Mesothelial cell of epicardium (in vitro differentiated cells): ENCODE measurements around the gene UBE2L6. TPM values are rescaled to one million over a fixed set of nuclear protein-coding genes. Genes with fewer than 3 reads are reported as not detected.

Experiments
- DNase-seq, 2 experiments: peaks; one replicate each; pipeline ENCODE4 v3.0.0; 2021; ENCODE audit warnings: low spot score in 2 of 2; ENCODE audit not compliant: unreplicated experiment in 2 of 2
- H3K27ac Mint-ChIP-seq: 2 replicates; pipeline ENCODE4 v1.8.0; 2021; ENCODE audit warnings: mixed read lengths
- H3K27me3 Mint-ChIP-seq: 2 replicates; pipeline ENCODE4 v1.8.0; 2021; ENCODE audit warnings: low read depth, mixed read lengths
- H3K36me3 Mint-ChIP-seq: 2 replicates; pipeline ENCODE4 v1.8.0; 2021; ENCODE audit warnings: mixed read lengths
- H3K4me1 Mint-ChIP-seq: 2 replicates; pipeline ENCODE4 v1.8.0; 2021; ENCODE audit warnings: mixed read lengths
- H3K4me3 Mint-ChIP-seq: 2 replicates; pipeline ENCODE4 v1.8.0; 2021; ENCODE audit warnings: mild to moderate bottlenecking, moderate library complexity, mixed read lengths
- H3K9me3 Mint-ChIP-seq: 2 replicates; pipeline ENCODE4 v1.8.0; 2021; ENCODE audit warnings: mixed read lengths
- CTCF ChIP-seq: fragments of 200-600 bp; sonication (generic); IDR thresholded peaks from one replicate; pipeline ENCODE4 v1.5.0; 2021; ENCODE audit warnings: antibody characterized with exemption; ENCODE audit not compliant: unreplicated experiment
- total RNA-seq: library from RNA; stranded (reverse); gene quantifications from 3 replicates; pipeline ENCODE4 v1.2.1, GENCODE V29; 2021

UBE2L6 gene
- total RNA-seq, 1 donor from 2014 or later = 39.2 TPM

- H3K27ac Mint-ChIP-seq = peak overlapping the region; percentile 79
These were observed 462 bp downstream of the UBE2L6 start for GRCh38 chr11:57566905-57567514.

GRCh38 chr11:57566005-57566904 is 1.2 kb downstream of the UBE2L6 start:
- DNase-seq = no peak
- Mint-ChIP-seq H3K36me3 (no peaks in the 10 kb centered on the region), H3K27ac (peak overlapping the region; percentile 80), H3K27me3 (no peaks in the 10 kb centered on the region), H3K4me3 (peak overlapping the region; percentile 82), H3K9me3 (no peaks in the 10 kb centered on the region), H3K4me1 (peaks cover 21% of the 10 kb centered on the region)
- TF ChIP-seq CTCF = no peak

More at GRCh38 chr11:57566905-57567514, 462 bp downstream of the UBE2L6 start:
- H3K4me1 Mint-ChIP-seq = peaks cover 21% of the 10 kb centered on the region
- no peaks in the 10 kb centered on the region for H3K36me3 Mint-ChIP-seq
- no peaks in the 10 kb centered on the region for H3K9me3 Mint-ChIP-seq
- peak overlapping the region; percentile 82 for H3K4me3 Mint-ChIP-seq
- no peaks in the 10 kb centered on the region for H3K27me3 Mint-ChIP-seq
- TF ChIP-seq CTCF = no peak
- no peak for DNase-seq

GRCh38 chr11:57562596-57562995 is 4.9 kb downstream of the UBE2L6 start:
- no peak for DNase-seq
- H3K27ac Mint-ChIP-seq = no peak overlapping the region
- no peaks in the 10 kb centered on the region for H3K27me3 Mint-ChIP-seq
- no peak overlapping the region for H3K4me3 Mint-ChIP-seq
- H3K9me3 Mint-ChIP-seq = no peaks in the 10 kb centered on the region
- TF ChIP-seq CTCF = no peak
- H3K4me1 Mint-ChIP-seq = peaks cover 18% of the 10 kb centered on the region
- H3K36me3 Mint-ChIP-seq = peaks cover 4% of the 10 kb centered on the region

- TF ChIP-seq CTCF = no peak
- no peaks in the 10 kb centered on the region for H3K9me3 Mint-ChIP-seq
- no peaks in the 10 kb centered on the region for H3K27me3 Mint-ChIP-seq
- no peak for DNase-seq
- H3K4me1 Mint-ChIP-seq = peaks cover 2% of the 10 kb centered on the region
- H3K4me3 Mint-ChIP-seq = no peak overlapping the region
- peaks cover 13% of the 10 kb centered on the region for H3K36me3 Mint-ChIP-seq
- no peak overlapping the region for H3K27ac Mint-ChIP-seq
These were observed 7.3 kb downstream of the UBE2L6 start for GRCh38 chr11:57560146-57560545.

GRCh38 chr11:57556041-57556440 is 11.4 kb downstream of the UBE2L6 start:
- H3K27me3 Mint-ChIP-seq = no peaks in the 10 kb centered on the region
- TF ChIP-seq CTCF = no peak
- no peak overlapping the region for H3K27ac Mint-ChIP-seq
- DNase-seq = no peak
- H3K4me1 Mint-ChIP-seq = no peaks in the 10 kb centered on the region
- H3K36me3 Mint-ChIP-seq = peaks cover 23% of the 10 kb centered on the region
- no peak overlapping the region for H3K4me3 Mint-ChIP-seq
- no peaks in the 10 kb centered on the region for H3K9me3 Mint-ChIP-seq
